ENCODE measurements around the gene CNPY3.

The CNPY3 gene

GRCh38 chr6:42916288-42916687, 13.0 kb upstream of the CNPY3 start:
- DNase-seq = no peak
- Histone ChIP-seq H3K4me2 (ENCODE audit: low read depth, low read length) (no peak overlapping the region), H3K9me3 (replicated peaks; ENCODE audit: insufficient read depth, low read length) (no peaks in the 10 kb centered on the region), H3F3A (ENCODE audit: insufficient read depth, low read length) (no peaks in the 10 kb centered on the region), H3K27me3 (replicated peaks; ENCODE audit: insufficient read depth, low read length) (no peaks in the 10 kb centered on the region), H3K9ac (ENCODE audit: low read length) (no peak overlapping the region), H2AFZ (ENCODE audit: low read length) (no peak overlapping the region), H3K27ac (ENCODE audit: low read length) (no peak overlapping the region), H3K4me3 (ENCODE audit: low read length) (no peak overlapping the region), H4K20me1 (ENCODE audit: insufficient read depth, low read length) (no peaks in the 10 kb centered on the region), H3K9me2 (replicated peaks; ENCODE audit: insufficient read depth, low read length) (no peaks in the 10 kb centered on the region), H3K79me2 (ENCODE audit: low read length) (no peaks in the 10 kb centered on the region), H3K36me3 (replicated peaks; ENCODE audit: insufficient read depth, low read length) (no peaks in the 10 kb centered on the region), H3K4me1 (ENCODE audit: low read length) (no peaks in the 10 kb centered on the region)
- TF ChIP-seq, protein P1, sequence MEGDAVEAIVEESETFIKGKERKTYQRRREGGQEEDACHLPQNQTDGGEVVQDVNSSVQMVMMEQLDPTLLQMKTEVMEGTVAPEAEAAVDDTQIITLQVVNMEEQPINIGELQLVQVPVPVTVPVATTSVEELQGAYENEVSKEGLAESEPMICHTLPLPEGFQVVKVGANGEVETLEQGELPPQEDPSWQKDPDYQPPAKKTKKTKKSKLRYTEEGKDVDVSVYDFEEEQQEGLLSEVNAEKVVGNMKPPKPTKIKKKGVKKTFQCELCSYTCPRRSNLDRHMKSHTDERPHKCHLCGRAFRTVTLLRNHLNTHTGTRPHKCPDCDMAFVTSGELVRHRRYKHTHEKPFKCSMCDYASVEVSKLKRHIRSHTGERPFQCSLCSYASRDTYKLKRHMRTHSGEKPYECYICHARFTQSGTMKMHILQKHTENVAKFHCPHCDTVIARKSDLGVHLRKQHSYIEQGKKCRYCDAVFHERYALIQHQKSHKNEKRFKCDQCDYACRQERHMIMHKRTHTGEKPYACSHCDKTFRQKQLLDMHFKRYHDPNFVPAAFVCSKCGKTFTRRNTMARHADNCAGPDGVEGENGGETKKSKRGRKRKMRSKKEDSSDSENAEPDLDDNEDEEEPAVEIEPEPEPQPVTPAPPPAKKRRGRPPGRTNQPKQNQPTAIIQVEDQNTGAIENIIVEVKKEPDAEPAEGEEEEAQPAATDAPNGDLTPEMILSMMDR (IDR thresholded peaks at IDR 0.05; ENCODE audit: low read length) = no peak
- TF ChIP-seq EZH2phosphoT487 (IDR thresholded peaks at IDR 0.05; ENCODE audit: low read length) (no peak), EZH2 (optimal IDR thresholded peaks at IDR 0.05; ENCODE audit: low read depth, low read length) (no peak)

GRCh38 chr6:42921801-42922200, 7.5 kb upstream of the CNPY3 start:
- Histone ChIP-seq H3K9me3 (replicated peaks; ENCODE audit: insufficient read depth, low read length) (no peaks in the 10 kb centered on the region), H3K27me3 (replicated peaks; ENCODE audit: insufficient read depth, low read length) (no peaks in the 10 kb centered on the region), H4K20me1 (ENCODE audit: insufficient read depth, low read length) (no peaks in the 10 kb centered on the region), H3K9me2 (replicated peaks; ENCODE audit: insufficient read depth, low read length) (no peaks in the 10 kb centered on the region), H3K4me3 (ENCODE audit: low read length) (no peak overlapping the region), H2AFZ (ENCODE audit: low read length) (no peak overlapping the region), H3K27ac (ENCODE audit: low read length) (no peak overlapping the region), H3K36me3 (replicated peaks; ENCODE audit: insufficient read depth, low read length) (no peaks in the 10 kb centered on the region), H3F3A (ENCODE audit: insufficient read depth, low read length) (no peaks in the 10 kb centered on the region), H3K9ac (ENCODE audit: low read length) (no peak overlapping the region), H3K4me1 (ENCODE audit: low read length) (0 out of 2 replicates have a peak, but pooled peaks cover 6% of the 10 kb centered on the region), H3K79me2 (ENCODE audit: low read length) (no peaks in the 10 kb centered on the region), H3K4me2 (ENCODE audit: low read depth, low read length) (no peak overlapping the region)
- DNase-seq = no peak
- no peak for TF ChIP-seq EZH2 (optimal IDR thresholded peaks at IDR 0.05; ENCODE audit: low read depth, low read length)
- TF ChIP-seq, protein P1 (IDR thresholded peaks at IDR 0.05; ENCODE audit: low read length) = no peak
- no peak for TF ChIP-seq EZH2phosphoT487 (IDR thresholded peaks at IDR 0.05; ENCODE audit: low read length)

- Histone ChIP-seq H3K4me3 (ENCODE audit: low read length) (no peak overlapping the region), H3K27ac (ENCODE audit: low read length) (no peak overlapping the region), H3K9me3 (replicated peaks; ENCODE audit: insufficient read depth, low read length) (no peaks in the 10 kb centered on the region), H3K36me3 (replicated peaks; ENCODE audit: insufficient read depth, low read length) (no peaks in the 10 kb centered on the region), H3K27me3 (replicated peaks; ENCODE audit: insufficient read depth, low read length) (no peaks in the 10 kb centered on the region), H3K9ac (ENCODE audit: low read length) (no peak overlapping the region), H3K4me1 (ENCODE audit: low read length) (0 out of 2 replicates have a peak, but pooled peaks cover 6% of the 10 kb centered on the region), H3F3A (ENCODE audit: insufficient read depth, low read length) (peaks cover 7% of the 10 kb centered on the region), H3K4me2 (ENCODE audit: low read depth, low read length) (no peak overlapping the region; the same call in 1 of the 2 replicates), H4K20me1 (ENCODE audit: insufficient read depth, low read length) (no peaks in the 10 kb centered on the region), H3K9me2 (replicated peaks; ENCODE audit: insufficient read depth, low read length) (no peaks in the 10 kb centered on the region), H2AFZ (ENCODE audit: low read length) (0 out of 2 replicates have a peak overlapping the region, but pooled peaks have one; percentile 23), H3K79me2 (ENCODE audit: low read length) (no peaks in the 10 kb centered on the region)
- TF ChIP-seq, protein P1 (IDR thresholded peaks at IDR 0.05; ENCODE audit: low read length) = no peak
- TF ChIP-seq EZH2phosphoT487 (IDR thresholded peaks at IDR 0.05; ENCODE audit: low read length) (no peak), EZH2 (optimal IDR thresholded peaks at IDR 0.05; ENCODE audit: low read depth, low read length) (no peak)
- no peak for DNase-seq
Measured at GRCh38 chr6:42923666-42924065, 5.6 kb upstream of the CNPY3 start.

All from MM.1S (cell line).